Measurements from ENCODE around the gene SPON1.
A peak's percentile ranks its signal among the peaks of the same experiment; 100 is the strongest.
"Not testable (repeated sequence)": the region's sequence is repeated elsewhere in the genome, so short reads cannot be mapped to it uniquely, and the experiment has no call there.

Gene SPON1

DNA sequence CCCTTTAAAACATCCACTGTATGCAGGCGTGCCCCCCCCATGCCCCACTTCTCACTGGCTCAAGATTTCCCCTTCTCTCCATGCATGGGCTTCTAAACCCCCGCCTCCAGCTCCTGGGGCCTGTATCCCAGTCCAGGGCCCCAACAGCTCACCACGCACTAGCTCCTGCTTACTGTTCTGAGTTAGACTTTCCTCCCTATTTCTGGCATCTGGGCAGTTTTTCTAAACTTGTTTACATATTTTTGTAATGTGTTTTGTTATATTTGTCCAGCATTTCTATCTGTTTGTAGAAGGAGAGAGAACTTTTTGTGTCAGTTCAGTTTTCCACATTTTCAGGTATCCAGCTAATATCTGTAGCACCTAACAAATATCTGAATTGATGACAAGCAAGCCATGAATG, 178.5 kb downstream of the SPON1 start:
- no peak overlapping the region for H3K4me3 ChIP-seq (replicated peaks in 1 of 2; ENCODE audit: low read depth in 2 of 2, low read length in 2 of 2)
- TF ChIP-seq, protein P1, sequence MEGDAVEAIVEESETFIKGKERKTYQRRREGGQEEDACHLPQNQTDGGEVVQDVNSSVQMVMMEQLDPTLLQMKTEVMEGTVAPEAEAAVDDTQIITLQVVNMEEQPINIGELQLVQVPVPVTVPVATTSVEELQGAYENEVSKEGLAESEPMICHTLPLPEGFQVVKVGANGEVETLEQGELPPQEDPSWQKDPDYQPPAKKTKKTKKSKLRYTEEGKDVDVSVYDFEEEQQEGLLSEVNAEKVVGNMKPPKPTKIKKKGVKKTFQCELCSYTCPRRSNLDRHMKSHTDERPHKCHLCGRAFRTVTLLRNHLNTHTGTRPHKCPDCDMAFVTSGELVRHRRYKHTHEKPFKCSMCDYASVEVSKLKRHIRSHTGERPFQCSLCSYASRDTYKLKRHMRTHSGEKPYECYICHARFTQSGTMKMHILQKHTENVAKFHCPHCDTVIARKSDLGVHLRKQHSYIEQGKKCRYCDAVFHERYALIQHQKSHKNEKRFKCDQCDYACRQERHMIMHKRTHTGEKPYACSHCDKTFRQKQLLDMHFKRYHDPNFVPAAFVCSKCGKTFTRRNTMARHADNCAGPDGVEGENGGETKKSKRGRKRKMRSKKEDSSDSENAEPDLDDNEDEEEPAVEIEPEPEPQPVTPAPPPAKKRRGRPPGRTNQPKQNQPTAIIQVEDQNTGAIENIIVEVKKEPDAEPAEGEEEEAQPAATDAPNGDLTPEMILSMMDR (IDR thresholded peaks at IDR 0.05; ENCODE audit: low read depth, low read length): no peak
- no peak for DNase-seq (ENCODE audit: low read depth in 2 of 2)

DNA sequence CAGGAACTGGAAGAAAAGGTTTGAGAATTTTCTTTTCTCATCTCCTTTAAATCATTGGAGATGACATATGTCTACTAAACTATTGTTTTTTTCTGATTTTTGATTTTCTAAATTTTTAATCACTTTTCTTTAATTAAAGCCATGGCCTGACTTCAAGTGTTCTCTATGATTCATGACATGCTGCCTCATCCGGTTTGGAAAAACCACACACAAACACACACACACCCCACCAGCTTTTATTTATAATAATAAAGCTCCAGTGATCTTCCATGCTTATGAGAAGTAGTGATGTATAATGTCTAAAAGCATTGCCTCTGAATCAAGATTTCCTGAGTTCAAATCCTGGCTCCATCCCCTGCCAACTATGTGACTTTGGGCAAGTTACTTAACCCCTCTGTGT, 179.2 kb downstream of the SPON1 start:
- TF ChIP-seq, protein P1 (IDR thresholded peaks at IDR 0.05; ENCODE audit: low read depth, low read length): no peak
- no peak for DNase-seq (ENCODE audit: low read depth in 2 of 2)
- H3K4me3 ChIP-seq (replicated peaks in 1 of 2; ENCODE audit: low read depth in 2 of 2, low read length in 2 of 2): no peak overlapping the region

DNA sequence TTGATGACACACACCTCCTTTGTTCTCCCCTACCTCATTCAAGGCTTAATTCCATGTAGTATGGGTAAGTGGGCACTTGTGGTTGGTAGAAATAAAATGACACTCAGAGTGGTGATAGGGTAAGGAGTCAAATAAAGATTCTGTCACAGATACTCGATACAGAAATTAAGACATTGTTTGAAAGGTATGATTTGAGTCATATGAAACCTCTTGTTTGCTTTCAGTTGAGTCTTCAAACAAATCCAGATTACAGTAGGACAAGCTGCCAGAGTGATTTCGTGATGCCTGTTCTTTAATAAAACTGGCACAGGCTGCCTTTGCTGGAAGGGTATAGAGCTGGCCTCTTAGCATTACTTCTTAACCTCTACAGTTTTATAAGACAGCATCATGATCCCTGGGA, 182.4 kb downstream of the SPON1 start:
- no peak for DNase-seq (ENCODE audit: low read depth in 2 of 2)
- TF ChIP-seq, protein P1 (IDR thresholded peaks at IDR 0.05; ENCODE audit: low read depth, low read length): no peak
- no peak overlapping the region for H3K4me3 ChIP-seq (replicated peaks in 1 of 2; ENCODE audit: low read depth in 2 of 2, low read length in 2 of 2)

DNA sequence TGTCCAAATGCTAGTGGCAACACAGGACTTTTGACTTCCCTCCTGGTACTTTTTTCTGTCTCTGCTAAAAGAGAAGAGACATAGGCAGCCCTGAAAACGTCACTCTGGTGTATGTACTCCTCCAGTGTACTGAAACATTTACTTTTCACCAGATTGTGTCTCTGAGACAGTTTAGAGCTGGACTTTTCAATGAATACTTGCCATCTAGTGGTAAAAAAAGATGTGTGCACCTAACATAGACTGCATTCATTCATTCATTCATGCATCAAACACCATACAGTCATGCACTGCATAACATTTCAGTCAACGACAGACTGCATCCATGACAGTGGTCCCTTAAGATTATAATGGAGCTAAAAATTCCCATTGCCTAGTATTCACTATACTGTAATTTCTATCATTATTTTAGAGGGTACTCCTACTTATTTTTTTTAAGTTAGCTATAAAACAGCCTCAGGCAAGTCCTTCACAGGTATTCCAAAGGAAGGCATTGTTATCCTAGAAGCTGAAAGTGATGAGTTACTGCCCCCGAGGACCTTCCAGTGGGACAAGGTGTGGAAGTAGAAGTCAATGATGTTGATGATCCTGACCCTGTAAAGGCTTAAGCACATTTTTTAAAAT, 186.2 kb downstream of the SPON1 start:
- peak; percentile 41 to 63 for DNase-seq (ENCODE audit: low read depth in 2 of 2)
- TF ChIP-seq, protein P1 (IDR thresholded peaks at IDR 0.05; ENCODE audit: low read depth, low read length): peak; percentile 39
- H3K4me3 ChIP-seq (replicated peaks in 1 of 2; ENCODE audit: low read depth in 2 of 2, low read length in 2 of 2): no peak overlapping the region

DNA sequence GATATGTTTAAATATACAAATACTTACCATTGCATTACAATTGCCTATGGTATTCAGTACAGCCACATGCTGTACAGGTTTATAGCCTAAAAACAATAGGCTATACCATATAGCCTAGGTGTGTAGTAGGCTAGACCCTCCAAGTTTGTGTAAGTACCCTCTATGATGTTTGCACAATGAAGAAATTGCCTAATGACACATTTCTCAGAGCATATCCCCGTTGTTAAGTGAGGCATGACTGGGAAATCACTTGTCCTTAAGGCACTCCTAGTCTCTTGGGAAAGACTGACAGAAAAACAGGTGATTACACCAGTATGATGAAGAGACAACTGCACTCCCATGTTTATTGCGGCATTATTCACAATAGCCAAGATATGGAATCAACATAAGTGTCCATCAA, 187.2 kb downstream of the SPON1 start:
- no peak for DNase-seq (ENCODE audit: low read depth in 2 of 2)
- TF ChIP-seq, protein P1 (IDR thresholded peaks at IDR 0.05; ENCODE audit: low read depth, low read length): no peak
- no peak overlapping the region for H3K4me3 ChIP-seq (replicated peaks in 1 of 2; ENCODE audit: low read depth in 2 of 2, low read length in 2 of 2)

DNA sequence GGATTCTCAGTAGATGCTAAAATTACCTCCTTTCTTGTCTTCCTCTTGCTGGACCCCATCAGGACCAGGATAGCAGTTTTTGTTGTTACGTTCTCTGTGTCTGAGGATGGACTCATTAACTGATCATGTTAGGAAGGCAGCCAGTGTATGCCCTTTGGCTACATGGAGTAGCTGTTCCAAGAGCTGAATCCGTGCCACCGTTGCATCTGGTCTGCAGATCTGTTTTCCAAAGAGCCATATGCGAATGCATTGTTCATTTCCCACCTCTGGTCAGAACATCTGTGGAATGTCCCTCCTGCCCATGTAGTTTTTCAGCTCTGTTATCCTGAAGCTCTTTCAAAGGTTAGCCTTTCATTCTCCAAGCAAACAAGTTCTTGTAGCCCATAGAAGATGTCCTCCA, 188.4 kb downstream of the SPON1 start:
- DNase-seq (ENCODE audit: low read depth in 2 of 2): no peak
- H3K4me3 ChIP-seq (replicated peaks in 1 of 2; ENCODE audit: low read depth in 2 of 2, low read length in 2 of 2): no peak overlapping the region
- TF ChIP-seq, protein P1 (IDR thresholded peaks at IDR 0.05; ENCODE audit: low read depth, low read length): no peak

DNA sequence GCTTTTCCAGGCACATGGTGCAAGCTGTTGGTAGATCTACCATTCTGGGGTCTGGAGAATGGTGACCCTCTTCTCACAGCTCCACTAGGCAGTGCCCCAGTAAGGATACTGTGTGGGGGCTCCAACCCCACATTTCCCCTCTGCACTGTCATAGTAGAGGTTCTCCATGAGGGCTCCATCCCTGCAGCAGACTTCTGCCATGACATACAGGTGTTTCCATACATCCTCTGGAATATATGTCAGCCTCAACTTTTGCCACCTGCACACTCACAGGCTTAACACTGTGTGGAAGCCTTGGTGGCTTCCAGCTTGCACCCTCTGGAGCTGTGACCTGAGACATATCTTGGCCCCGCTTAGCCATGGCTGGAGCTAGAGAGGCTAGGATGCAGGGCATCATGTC, 191.6 kb downstream of the SPON1 start:
- DNase-seq (ENCODE audit: low read depth in 2 of 2): not testable (repeated sequence)

More for the DNA sequence above, 191.6 kb downstream of the SPON1 start:
- not testable (repeated sequence) for H3K4me3 ChIP-seq (replicated peaks in 1 of 2; ENCODE audit: low read depth in 2 of 2, low read length in 2 of 2)

All from cardiac fibroblast (primary cell).